NB4 (cell line): Measurements from ENCODE around the gene FSTL5.

Experiments
- CTCF ChIP-seq: IDR thresholded peaks from one replicate; pipeline ENCODE4 v1.5.1; 2012; ENCODE audit warnings: low read depth, low read length
- MAX ChIP-seq: IDR thresholded peaks from 2 replicates; pipeline ENCODE4 v1.6.1; 2011; ENCODE audit warnings: low read depth, low read length
- MYC ChIP-seq: IDR thresholded peaks from 2 replicates; pipeline ENCODE4 v1.6.1; 2011; ENCODE audit warnings: low read depth, low read length
- POLR2A ChIP-seq: IDR thresholded peaks from 2 replicates; pipeline ENCODE4 v1.6.1; 2011; ENCODE audit warnings: mild to moderate bottlenecking; ENCODE audit not compliant: insufficient read length; ENCODE audit errors: extremely low read depth

GRCh38 chr4:161604516-161605300 is 559.1 kb downstream of the FSTL5 start:
- no peak for TF ChIP-seq CTCF
- no peak for TF ChIP-seq POLR2A
- no peak for TF ChIP-seq MAX
- no peak for TF ChIP-seq MYC
